ENCODE results near the gene PIGR.
"Not testable (repeated sequence)": the region's sequence is repeated elsewhere in the genome, so short reads cannot be mapped to it uniquely, and the experiment has no call there.

PIGR gene

GRCh38 chr1:206933333-206933945 lies 12.8 kb downstream of the PIGR start:
- DNase-seq (ENCODE audit: low spot score), result no peak

GRCh38 chr1:206932177-206932576 lies 14.1 kb downstream of the PIGR start:
- no peak for DNase-seq (ENCODE audit: low spot score)

- DNase-seq (ENCODE audit: low spot score), result no peak
Observed at GRCh38 chr1:206931709-206932108, 14.6 kb downstream of the PIGR start.

- no peak for DNase-seq (ENCODE audit: low spot score)
Observed at GRCh38 chr1:206930210-206930798, 16.0 kb downstream of the PIGR start.

GRCh38 chr1:206929524-206929923 lies 16.7 kb downstream of the PIGR start:
- DNase-seq (ENCODE audit: low spot score), result no peak

- DNase-seq (ENCODE audit: low spot score), result no peak
Observed at GRCh38 chr1:206926286-206926685, 20.0 kb downstream of the PIGR start.

- no peak for DNase-seq (ENCODE audit: low spot score)
Observed at GRCh38 chr1:206925106-206925736, 21.0 kb downstream of the PIGR start.

- no peak for DNase-seq (ENCODE audit: low spot score)
Observed at GRCh38 chr1:206924592-206925105, 21.6 kb downstream of the PIGR start.

GRCh38 chr1:206923961-206924557 lies 22.2 kb downstream of the PIGR start:
- not testable (repeated sequence) for DNase-seq (ENCODE audit: low spot score)

GRCh38 chr1:206923009-206923960 lies 23.0 kb downstream of the PIGR start:
- no peak for DNase-seq (ENCODE audit: low spot score)

- DNase-seq (ENCODE audit: low spot score), result no peak
Observed at GRCh38 chr1:206922524-206922923, 23.7 kb downstream of the PIGR start.

GRCh38 chr1:206921772-206922265 lies 24.4 kb downstream of the PIGR start, which contains the start of gene FCMR:
FCMR (minus strand) TSS chr1:206921941; CDS start chr1:206921854, 87 bp downstream.
- no peak for DNase-seq (ENCODE audit: low spot score)

- DNase-seq (ENCODE audit: low spot score), result no peak
Observed at GRCh38 chr1:206918076-206918475, 28.2 kb downstream of the PIGR start.

- DNase-seq (ENCODE audit: low spot score), result no peak
Observed at GRCh38 chr1:206916000-206916709, 30.1 kb downstream of the PIGR start.

GRCh38 chr1:206915030-206915735 lies 31.1 kb downstream of the PIGR start:
- DNase-seq (ENCODE audit: low spot score), result no peak

- DNase-seq (ENCODE audit: low spot score), result no peak
Observed at GRCh38 chr1:206913766-206914537, 32.3 kb downstream of the PIGR start.

- DNase-seq (ENCODE audit: low spot score), result peak; percentile 68
Observed at GRCh38 chr1:206912445-206913095, 33.7 kb downstream of the PIGR start.

- DNase-seq (ENCODE audit: low spot score), result peak; percentile 65
Observed at GRCh38 chr1:206911064-206911663, 35.1 kb downstream of the PIGR start.
